Islet of Langerhans (tissue), 1 donor: ENCODE data around the gene PRDM5.
"Not testable (repeated sequence)": the region's sequence is repeated elsewhere in the genome, so short reads cannot be mapped to it uniquely, and the experiment has no call there.

Experiments used
- FAIRE-seq: peaks from one replicate; lab custom pipeline; 2011; peaks lifted over from hg19 to GRCh38; lab: Jason Lieb, UNC

PRDM5 gene

GRCh38 chr4:120703908-120704307 lies 218.6 kb downstream of the PRDM5 start:
- no peak for FAIRE-seq

GRCh38 chr4:120699354-120699753 lies 223.2 kb downstream of the PRDM5 start:
- FAIRE-seq, result no peak

- no peak for FAIRE-seq
These were observed 227.6 kb downstream of the PRDM5 start for GRCh38 chr4:120694973-120695372.

- FAIRE-seq, result no peak
These were observed 228.7 kb downstream of the PRDM5 start for GRCh38 chr4:120693816-120694215.

GRCh38 chr4:120692964-120693363 lies 229.6 kb downstream of the PRDM5 start:
- no peak for FAIRE-seq

- FAIRE-seq, result peak; percentile 33
These were observed 231.0 kb downstream of the PRDM5 start for GRCh38 chr4:120691536-120691935.

- FAIRE-seq, result no peak
These were observed 231.4 kb downstream of the PRDM5 start for GRCh38 chr4:120691106-120691505.

- FAIRE-seq, result no peak
These were observed 233.7 kb downstream of the PRDM5 start for GRCh38 chr4:120688791-120689190.

GRCh38 chr4:120685756-120686278 lies 236.7 kb downstream of the PRDM5 start:
- no peak for FAIRE-seq

GRCh38 chr4:120683897-120684540 lies 238.5 kb downstream of the PRDM5 start:
- FAIRE-seq, result peak; percentile 53

- FAIRE-seq, result no peak
These were observed 239.5 kb downstream of the PRDM5 start for GRCh38 chr4:120682981-120683380.

- FAIRE-seq, result no peak
These were observed 241.8 kb downstream of the PRDM5 start for GRCh38 chr4:120680647-120681228.

- no peak for FAIRE-seq
These were observed 248.8 kb downstream of the PRDM5 start for GRCh38 chr4:120673696-120674095.

- no peak for FAIRE-seq
These were observed 249.9 kb downstream of the PRDM5 start for GRCh38 chr4:120672558-120673147.

GRCh38 chr4:120672076-120672475 lies 250.4 kb downstream of the PRDM5 start:
- no peak for FAIRE-seq

GRCh38 chr4:120671538-120671937 lies 251.0 kb downstream of the PRDM5 start:
- FAIRE-seq, result no peak

- FAIRE-seq, result no peak
These were observed 255.4 kb downstream of the PRDM5 start for GRCh38 chr4:120667102-120667501.

- FAIRE-seq, result no peak
These were observed 257.7 kb downstream of the PRDM5 start for GRCh38 chr4:120664851-120665250.

- FAIRE-seq, result no peak
These were observed 262.8 kb downstream of the PRDM5 start for GRCh38 chr4:120659616-120660170.

- FAIRE-seq, result no peak
These were observed 263.8 kb downstream of the PRDM5 start for GRCh38 chr4:120658772-120659171.

- no peak for FAIRE-seq
These were observed 268.5 kb downstream of the PRDM5 start for GRCh38 chr4:120653804-120654573.

GRCh38 chr4:120648336-120648735 lies 274.2 kb downstream of the PRDM5 start:
- not testable (repeated sequence) for FAIRE-seq
